Liver (tissue), 2 donors: ENCODE results near the gene TMEM218.

ENCODE experiments used
- JUND ChIP-seq, 2 donors: IDR thresholded peaks; 2 replicates each; pipeline ENCODE4 v1.6.1; 2016; ENCODE audit warnings: antibody characterized with exemption in 2 of 2
- SP1 ChIP-seq: IDR thresholded peaks from 2 replicates; pipeline ENCODE4 v1.6.1; 2018; ENCODE audit warnings: antibody characterized with exemption, mild to moderate bottlenecking
- TAF1 ChIP-seq: conservative IDR thresholded peaks from 2 replicates; pipeline ENCODE4 v1.6.1; 2016; ENCODE audit warnings: antibody characterized with exemption, mild to moderate bottlenecking
- donor health status: healthy.

DNA sequence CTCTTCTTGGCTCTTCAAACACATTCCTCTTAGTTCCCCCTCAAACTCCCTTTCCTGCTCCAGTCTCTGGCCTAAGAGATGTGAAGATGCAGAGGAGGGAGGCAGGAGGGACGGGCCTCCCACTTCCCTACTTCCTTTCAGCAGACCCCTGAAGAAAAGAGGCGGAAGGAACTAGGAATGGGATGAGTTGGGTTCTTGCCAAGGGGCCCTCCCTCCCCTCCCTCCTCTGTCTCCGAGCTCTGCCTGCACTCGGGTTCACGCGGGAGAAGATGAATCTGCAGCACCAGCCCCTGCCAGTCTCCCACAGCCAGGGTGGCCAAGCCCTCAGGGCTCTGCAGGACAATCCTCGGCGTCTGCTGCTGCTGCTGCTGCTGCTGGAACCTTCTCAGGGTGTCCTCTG, 28.8 kb upstream of the TMEM218 start:
- TF ChIP-seq JUND (IDR thresholded peaks at IDR 0.05) = no peak
- no peak for TF ChIP-seq TAF1
- TF ChIP-seq SP1 = no peak
